Measurements from ENCODE around the gene MSRB1. TPM values are rescaled to one million over a fixed set of nuclear protein-coding genes. Genes with fewer than 3 reads are reported as not detected.
A peak's percentile ranks its signal among the peaks of the same experiment; 100 is the strongest.

Gene MSRB1
- total and polyA plus RNA-seq, 2 of the 8 experiments (the other 6 are each of a cell fraction or from before 2014, with no cell fraction given), result 28.2 to 51.4 TPM

- TF ChIP-seq E2F6 (IDR thresholded peaks at IDR 0.05), result peak; percentile 99
- peak; percentile 49 for TF ChIP-seq NANOG (IDR thresholded peaks at IDR 0.05; ENCODE audit: insufficient read depth, low read depth, low read length, poor library complexity, severe bottlenecking)
- TF ChIP-seq SIRT6 (IDR thresholded peaks at IDR 0.05; ENCODE audit: low read length), result no peak
- no peak for TF ChIP-seq SAP30 (IDR thresholded peaks at IDR 0.05; ENCODE audit: insufficient read depth, insufficient replicate concordance, low read length)
- TF ChIP-seq RNF2 (IDR thresholded peaks at IDR 0.05; ENCODE audit: borderline replicate concordance, low read depth, low read length, missing control alignments, poor library complexity, severe bottlenecking), result peak; percentile 67
- peak; percentile 86 for TF ChIP-seq KDM4A (IDR thresholded peaks at IDR 0.05; ENCODE audit: low read depth, low read length, severe bottlenecking)
- TF ChIP-seq TEAD4 (IDR thresholded peaks at IDR 0.05; ENCODE audit: low read depth, low read length), result peak; percentile 28; the same call in 1 of the 2 replicates
- peak in 1 of 2 experiments; percentile 60; a peak in 1 of 3 replicates for TF ChIP-seq EP300 (IDR thresholded peaks at IDR 0.05; ENCODE audit: borderline replicate concordance in 1 of 2, low read depth in 2 of 2, low read length in 2 of 2)
- TF ChIP-seq ATF3 (IDR thresholded peaks at IDR 0.05; ENCODE audit: insufficient read depth, low read depth, low read length), result no peak
- TF ChIP-seq CHD2 (IDR thresholded peaks at IDR 0.05; ENCODE audit: low read length), result no peak
- TF ChIP-seq RAD21 (IDR thresholded peaks at IDR 0.05 in 1 of 2, conservative IDR thresholded peaks at IDR 0.05 in 1 of 2; ENCODE audit: low read depth in 2 of 2, low read length in 2 of 2), result peak; percentile 51 to 76
- peak; percentile 100 for TF ChIP-seq MAX (IDR thresholded peaks at IDR 0.05)
- TF ChIP-seq TBP (IDR thresholded peaks at IDR 0.05; ENCODE audit: low read depth, low read length), result peak; percentile 24; the same call in 1 of the 2 replicates
- no peak for TF ChIP-seq CEBPB (IDR thresholded peaks at IDR 0.05; ENCODE audit: low read depth, low read length)
- no peak for TF ChIP-seq SP2 (IDR thresholded peaks at IDR 0.05; ENCODE audit: low read length)
- TF ChIP-seq EZH2 (IDR thresholded peaks at IDR 0.05; ENCODE audit: low read depth, low read length, severe bottlenecking), result no peak
- no peak for TF ChIP-seq SP4 (IDR thresholded peaks at IDR 0.05; ENCODE audit: low read length)
- TF ChIP-seq HDAC6 (IDR thresholded peaks at IDR 0.05; ENCODE audit: low read depth, low read length), result no peak
Measured at GRCh38 chr16:1929578-1930337, 13.2 kb downstream of the MSRB1 start (continued).

Measured in H1 (cell line).